Measurements from ENCODE around the gene AZGP1.
"Not testable (repeated sequence)": the region's sequence is repeated elsewhere in the genome, so short reads cannot be mapped to it uniquely, and the experiment has no call there.

Gene AZGP1

DNA sequence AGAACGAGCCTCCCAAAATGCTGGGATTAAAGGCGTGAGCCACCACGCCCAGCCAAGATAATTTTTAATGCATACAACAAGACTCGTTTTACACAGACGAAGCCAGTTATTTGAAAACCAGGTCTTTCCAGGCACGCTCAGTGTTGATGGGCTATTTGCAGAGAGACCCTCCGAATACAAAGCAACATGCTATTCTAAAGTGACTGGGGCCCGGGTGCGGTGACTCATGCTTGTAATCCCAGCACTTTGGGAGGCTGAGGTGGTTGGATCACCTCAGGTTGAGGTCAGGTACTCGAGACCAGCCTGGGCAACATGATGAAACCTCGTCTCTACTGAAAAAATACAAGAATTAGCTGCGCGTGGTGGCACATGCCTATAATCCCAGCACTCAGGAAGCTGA is 795 bp upstream of the AZGP1 start:
- no peak for TF ChIP-seq POLR2AphosphoS5 (IDR thresholded peaks at IDR 0.05; ENCODE audit: low read depth, low read length)
- no peak for TF ChIP-seq POLR2A (IDR thresholded peaks at IDR 0.05; ENCODE audit: low read depth, low read length)
- TF ChIP-seq TAF1 (IDR thresholded peaks at IDR 0.05; ENCODE audit: low read depth, low read length) = no peak
- TF ChIP-seq SPI1 (IDR thresholded peaks at IDR 0.05; ENCODE audit: low read depth, low read length) = no peak
- no peak for TF ChIP-seq POU2F2 (IDR thresholded peaks at IDR 0.05; ENCODE audit: low read depth, low read length)
- no peak for TF ChIP-seq PAX5 (IDR thresholded peaks at IDR 0.05; ENCODE audit: insufficient read depth, low read length, severe bottlenecking)
- FAIRE-seq (no peak), DNase-seq (ENCODE audit: insufficient read length, low spot score) (no peak)

DNA sequence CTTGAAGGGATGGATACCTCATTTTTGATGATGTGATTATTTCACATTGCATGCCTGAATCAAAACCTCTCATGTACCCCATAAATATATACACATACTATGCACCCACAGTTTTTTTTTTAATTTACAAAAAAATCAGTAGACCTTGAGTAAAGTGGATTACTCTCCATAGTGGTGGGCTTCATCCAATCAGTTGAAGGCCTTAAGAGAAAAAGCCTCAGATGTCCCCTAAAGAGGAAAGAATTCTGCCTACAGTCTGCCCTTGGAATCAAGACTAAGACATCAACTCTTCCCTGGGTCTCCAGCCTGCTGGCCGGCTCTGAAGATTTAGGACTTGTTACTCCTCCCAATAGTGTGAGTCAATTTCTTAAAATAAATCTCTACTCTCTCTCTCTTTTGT is 1.1 kb downstream of the AZGP1 start:
- no peak for DNase-seq (ENCODE audit: insufficient read length, low spot score)
- no peak for FAIRE-seq
- TF ChIP-seq SPI1 (IDR thresholded peaks at IDR 0.05; ENCODE audit: low read depth, low read length) = no peak
- no peak for TF ChIP-seq POLR2A (IDR thresholded peaks at IDR 0.05; ENCODE audit: low read depth, low read length)
- TF ChIP-seq TAF1 (IDR thresholded peaks at IDR 0.05; ENCODE audit: low read depth, low read length) = no peak
- TF ChIP-seq POLR2AphosphoS5 (IDR thresholded peaks at IDR 0.05; ENCODE audit: low read depth, low read length) = no peak
- no peak for TF ChIP-seq PAX5 (IDR thresholded peaks at IDR 0.05; ENCODE audit: insufficient read depth, low read length, severe bottlenecking)
- no peak for TF ChIP-seq POU2F2 (IDR thresholded peaks at IDR 0.05; ENCODE audit: low read depth, low read length)

DNA sequence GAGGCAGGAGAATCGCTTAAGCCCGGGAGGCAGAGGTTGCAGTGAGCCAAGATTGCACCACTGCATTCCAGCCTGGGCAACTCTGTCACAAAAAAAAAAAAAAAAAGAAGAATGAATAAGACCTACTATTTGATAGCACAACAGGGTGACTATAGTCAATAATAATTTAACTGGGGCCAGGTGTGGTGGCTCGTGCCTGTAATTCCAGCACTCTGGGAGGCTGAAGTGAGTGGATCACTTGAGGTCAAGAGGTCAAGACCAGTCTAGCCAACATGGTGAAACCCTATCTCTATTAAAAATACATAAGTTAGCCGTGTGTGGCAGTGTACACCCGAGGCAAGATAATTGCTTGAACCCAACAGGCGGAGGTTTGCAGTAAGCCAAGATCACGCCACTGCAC is 2.0 kb downstream of the AZGP1 start:
- not testable (repeated sequence) for FAIRE-seq; DNase-seq (ENCODE audit: insufficient read length, low spot score)

- TF ChIP-seq POLR2A (IDR thresholded peaks at IDR 0.05; ENCODE audit: low read depth, low read length) (no peak), SPI1 (IDR thresholded peaks at IDR 0.05; ENCODE audit: low read depth, low read length) (no peak), POLR2AphosphoS5 (IDR thresholded peaks at IDR 0.05; ENCODE audit: low read depth, low read length) (no peak), PAX5 (IDR thresholded peaks at IDR 0.05; ENCODE audit: insufficient read depth, low read length, severe bottlenecking) (no peak), TAF1 (IDR thresholded peaks at IDR 0.05; ENCODE audit: low read depth, low read length) (no peak), POU2F2 (IDR thresholded peaks at IDR 0.05; ENCODE audit: low read depth, low read length) (no peak)
- no peak for FAIRE-seq
- no peak for DNase-seq (ENCODE audit: insufficient read length, low spot score)
Measured at GRCh38 chr7:99971242-99971641, 4.6 kb downstream of the AZGP1 start.

GRCh38 chr7:99969813-99970212 is 6.0 kb downstream of the AZGP1 start:
- FAIRE-seq; DNase-seq (ENCODE audit: insufficient read length, low spot score): not testable (repeated sequence)

DNA sequence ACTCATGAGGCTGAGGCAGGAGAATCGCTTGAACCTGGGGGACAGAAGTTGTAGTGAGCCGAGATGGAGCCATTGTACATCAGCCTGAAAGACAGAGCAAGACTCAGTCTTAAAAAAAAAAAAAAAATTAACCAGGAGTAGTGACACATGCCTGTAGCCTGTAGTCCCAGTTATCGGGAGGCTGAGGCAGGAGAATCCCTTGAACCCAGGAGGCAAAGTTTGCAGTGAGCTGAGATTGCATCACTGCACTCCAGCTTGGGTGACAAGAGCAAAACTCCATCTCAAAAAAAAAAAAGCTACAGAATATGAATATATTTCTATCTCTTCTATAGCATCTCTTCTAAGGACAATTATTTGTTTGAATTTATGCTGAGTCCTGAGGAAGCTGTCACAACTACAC is 6.5 kb downstream of the AZGP1 start:
- DNase-seq (ENCODE audit: insufficient read length, low spot score) (no peak), FAIRE-seq (no peak)
- TF ChIP-seq TAF1 (IDR thresholded peaks at IDR 0.05; ENCODE audit: low read depth, low read length) (no peak), SPI1 (IDR thresholded peaks at IDR 0.05; ENCODE audit: low read depth, low read length) (no peak), POU2F2 (IDR thresholded peaks at IDR 0.05; ENCODE audit: low read depth, low read length) (no peak), PAX5 (IDR thresholded peaks at IDR 0.05; ENCODE audit: insufficient read depth, low read length, severe bottlenecking) (no peak), POLR2A (IDR thresholded peaks at IDR 0.05; ENCODE audit: low read depth, low read length) (no peak), POLR2AphosphoS5 (IDR thresholded peaks at IDR 0.05; ENCODE audit: low read depth, low read length) (no peak)

DNA sequence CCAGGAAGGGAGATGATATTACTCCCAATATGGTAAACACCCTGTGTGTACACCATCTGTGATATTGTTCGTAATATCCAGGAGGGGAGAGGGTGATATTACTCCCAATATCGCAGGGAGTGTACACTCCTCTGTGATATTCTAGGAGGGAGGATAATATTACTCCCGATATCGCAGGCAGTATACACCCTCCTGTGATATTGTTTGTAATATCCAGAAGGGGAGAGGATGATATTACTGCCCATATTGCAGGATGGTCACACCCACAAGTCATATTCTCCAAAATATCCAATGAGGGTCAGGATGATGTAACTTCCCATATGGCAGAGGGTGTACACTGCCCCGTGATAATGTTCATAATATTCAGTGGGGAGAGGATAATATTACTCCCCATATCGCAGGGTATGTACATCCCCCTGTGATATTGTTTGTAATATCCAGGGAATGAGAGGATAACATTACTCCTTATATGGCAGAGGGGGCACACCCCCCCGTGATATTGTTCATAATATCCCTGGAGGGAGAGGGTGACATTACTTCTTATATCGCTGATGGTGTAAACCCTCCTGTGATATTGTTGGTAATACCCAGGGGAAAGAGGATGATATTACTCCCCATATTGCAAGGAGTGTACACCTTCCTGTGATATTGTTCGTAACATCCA is 17.1 kb downstream of the AZGP1 start:
- TF ChIP-seq PAX5 (IDR thresholded peaks at IDR 0.05; ENCODE audit: insufficient read depth, low read length, severe bottlenecking) (no peak), SPI1 (IDR thresholded peaks at IDR 0.05; ENCODE audit: low read depth, low read length) (no peak), TAF1 (IDR thresholded peaks at IDR 0.05; ENCODE audit: low read depth, low read length) (no peak), POU2F2 (IDR thresholded peaks at IDR 0.05; ENCODE audit: low read depth, low read length) (no peak), POLR2AphosphoS5 (IDR thresholded peaks at IDR 0.05; ENCODE audit: low read depth, low read length) (no peak), POLR2A (IDR thresholded peaks at IDR 0.05; ENCODE audit: low read depth, low read length) (no peak)
- FAIRE-seq (no peak), DNase-seq (ENCODE audit: insufficient read length, low spot score) (no peak)

GRCh38 chr7:99955247-99955646 is 20.6 kb downstream of the AZGP1 start:
- DNase-seq (ENCODE audit: insufficient read length, low spot score) (no peak), FAIRE-seq (no peak)
- TF ChIP-seq POLR2A (IDR thresholded peaks at IDR 0.05; ENCODE audit: low read depth, low read length) = no peak
- TF ChIP-seq TAF1 (IDR thresholded peaks at IDR 0.05; ENCODE audit: low read depth, low read length) = no peak

GRCh38 chr7:99954643-99955042 is 21.2 kb downstream of the AZGP1 start:
- FAIRE-seq; DNase-seq (ENCODE audit: insufficient read length, low spot score): not testable (repeated sequence)

- DNase-seq (ENCODE audit: insufficient read length, low spot score) (no peak), FAIRE-seq (no peak)
- TF ChIP-seq POLR2A (IDR thresholded peaks at IDR 0.05; ENCODE audit: low read depth, low read length) = no peak
- no peak for TF ChIP-seq TAF1 (IDR thresholded peaks at IDR 0.05; ENCODE audit: low read depth, low read length)
- TF ChIP-seq PAX5 (IDR thresholded peaks at IDR 0.05; ENCODE audit: insufficient read depth, low read length, severe bottlenecking) = no peak
- TF ChIP-seq POLR2AphosphoS5 (IDR thresholded peaks at IDR 0.05; ENCODE audit: low read depth, low read length) = no peak
- TF ChIP-seq POU2F2 (IDR thresholded peaks at IDR 0.05; ENCODE audit: low read depth, low read length) = no peak
- no peak for TF ChIP-seq SPI1 (IDR thresholded peaks at IDR 0.05; ENCODE audit: low read depth, low read length)
Measured at GRCh38 chr7:99953649-99954048, 22.2 kb downstream of the AZGP1 start.

GRCh38 chr7:99952649-99953048 is 23.2 kb downstream of the AZGP1 start:
- not testable (repeated sequence) for DNase-seq (ENCODE audit: insufficient read length, low spot score); FAIRE-seq

DNA sequence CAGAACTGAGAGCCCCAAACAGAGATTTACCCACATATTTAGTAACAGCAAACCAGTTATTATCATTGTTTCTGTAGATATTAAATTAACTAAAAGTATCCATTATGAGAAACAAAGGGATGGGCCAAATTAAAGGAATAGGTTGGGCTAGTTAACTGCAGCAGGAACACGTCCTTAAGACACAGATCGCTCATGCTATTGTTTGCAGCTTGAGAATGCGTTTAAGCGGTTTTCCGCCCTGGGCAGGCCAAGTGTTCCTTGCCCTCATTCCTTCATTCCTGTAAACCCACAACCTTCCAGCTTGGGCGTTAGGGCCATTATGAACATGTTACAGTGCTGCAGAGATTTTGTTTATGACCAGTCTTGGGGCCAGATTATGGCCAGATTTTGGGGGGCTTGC is 25.0 kb downstream of the AZGP1 start:
- FAIRE-seq; DNase-seq (ENCODE audit: insufficient read length, low spot score): not testable (repeated sequence)

All from GM12891 (cell line).